GM21447 (cell line): ENCODE results near the gene CAPS.
"Not testable (repeated sequence)": the region's sequence is repeated elsewhere in the genome, so short reads cannot be mapped to it uniquely, and the experiment has no call there.

Experiments used
- ATAC-seq: cut with Tn5 transposase; IDR thresholded peaks from one replicate; pipeline ENCODE4 v1.9.1; 2021; ENCODE audit not compliant: unreplicated experiment

The CAPS gene

GRCh38 chr19:5953680-5954213, 39.7 kb downstream of the CAPS start:
- no peak for ATAC-seq

DNA sequence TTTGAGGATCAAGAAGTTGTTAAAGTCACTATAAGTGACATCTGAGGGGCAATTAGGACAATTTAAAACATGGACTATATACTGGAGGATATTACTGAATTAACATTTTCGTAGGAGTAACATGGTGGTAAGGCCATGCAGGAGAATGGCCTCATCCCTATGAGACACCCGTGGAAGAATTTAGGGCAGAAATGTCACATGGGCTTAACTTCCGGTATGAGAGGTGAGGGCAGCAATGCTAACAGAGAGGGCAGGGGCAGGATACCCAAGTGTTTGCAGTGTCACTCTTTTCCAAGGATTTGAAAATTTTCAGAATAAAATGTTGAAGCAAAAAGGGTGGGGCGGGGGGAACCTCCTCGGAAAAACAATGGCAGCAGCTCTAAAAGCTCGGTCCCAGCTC, 40.2 kb downstream of the CAPS start:
- ATAC-seq: no peak

DNA sequence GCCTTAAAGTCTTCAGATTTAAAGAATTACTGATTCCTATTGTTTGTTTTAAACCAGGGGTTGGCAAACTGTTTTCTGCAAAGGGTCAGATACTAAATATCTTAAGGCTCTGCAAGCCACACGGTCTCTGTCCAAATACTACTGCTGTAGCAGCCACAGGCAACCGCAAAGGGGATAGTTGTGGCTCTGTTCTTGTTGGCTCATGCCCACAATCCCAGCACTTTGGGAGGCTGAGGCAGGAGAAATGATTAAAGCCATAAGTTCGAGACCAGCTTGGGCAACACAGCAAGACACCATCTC, 41.5 kb downstream of the CAPS start:
- no peak for ATAC-seq

- ATAC-seq: no peak
Observed at GRCh38 chr19:5956323-5956722, 42.3 kb downstream of the CAPS start.

GRCh38 chr19:5956728-5957127, 42.7 kb downstream of the CAPS start:
- no peak for ATAC-seq

- ATAC-seq: no peak
Observed at GRCh38 chr19:5957170-5957569, 43.1 kb downstream of the CAPS start.

GRCh38 chr19:5958074-5958850, 44.2 kb downstream of the CAPS start:
- ATAC-seq: no peak

DNA sequence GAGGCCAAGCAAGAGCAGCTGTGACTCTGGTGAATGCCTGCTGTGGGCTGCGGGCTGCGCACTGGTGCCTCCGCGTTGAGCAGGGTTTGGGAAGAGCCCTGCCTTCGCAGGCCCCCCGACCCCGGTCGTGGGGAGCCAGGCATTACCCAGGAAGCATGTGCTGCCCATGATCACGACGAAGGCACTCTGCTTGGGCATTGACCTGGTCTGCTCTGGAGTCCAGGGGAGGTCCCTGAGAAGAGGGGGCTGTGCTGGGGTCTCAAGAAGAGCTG, 44.7 kb downstream of the CAPS start:
- no peak for ATAC-seq

GRCh38 chr19:5959260-5960004, 45.4 kb downstream of the CAPS start:
- ATAC-seq: no peak

DNA sequence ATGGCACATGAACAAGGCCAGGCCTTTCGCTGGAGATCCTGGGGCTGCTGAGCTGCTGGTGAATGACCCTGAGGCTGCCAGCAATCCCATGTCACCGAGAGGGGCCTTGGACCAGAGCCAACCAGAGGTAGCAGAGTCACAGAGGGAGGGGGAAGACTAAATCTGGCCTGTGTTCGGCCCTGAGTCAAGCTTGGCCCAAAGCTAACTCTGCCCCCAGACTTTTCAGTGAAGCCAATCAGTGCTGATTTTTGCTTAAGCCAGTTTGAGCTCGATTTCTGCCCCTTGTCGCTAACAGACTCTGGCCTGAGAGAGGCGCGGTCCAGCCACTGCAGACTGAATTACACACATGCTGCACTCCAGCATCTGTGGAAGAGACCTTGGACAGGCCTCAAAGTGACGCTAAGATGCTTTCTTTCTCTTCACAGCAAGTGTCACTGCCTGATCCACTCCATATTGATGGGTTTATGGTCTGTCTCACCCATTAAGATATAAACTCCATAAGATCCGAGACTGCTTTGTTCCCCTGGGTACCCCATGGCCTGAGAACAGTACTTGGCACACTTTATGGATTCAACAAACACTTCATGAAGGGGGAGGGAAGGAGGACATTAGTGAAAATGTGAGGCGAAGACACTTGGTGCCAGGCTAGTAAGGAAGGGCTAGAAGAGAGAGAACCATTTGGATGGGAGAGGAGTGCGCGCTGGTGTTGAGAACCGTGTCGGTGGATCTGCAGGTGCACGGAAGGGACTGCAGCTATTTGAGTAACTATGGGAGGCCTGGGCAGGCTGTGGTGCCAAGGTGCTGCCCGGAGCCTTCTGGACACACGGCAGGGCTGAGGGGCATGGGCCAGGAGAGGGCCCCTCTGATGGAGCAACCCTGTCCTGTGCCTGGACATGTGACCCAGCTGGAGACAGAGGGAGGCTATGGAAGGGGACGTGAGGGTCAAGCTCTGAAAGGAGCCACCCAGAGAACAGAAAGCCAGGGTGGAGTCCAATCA, 46.2 kb downstream of the CAPS start:
- no peak for ATAC-seq

- ATAC-seq: peak; percentile 12
Observed at GRCh38 chr19:5961641-5961968, 47.6 kb downstream of the CAPS start.

DNA sequence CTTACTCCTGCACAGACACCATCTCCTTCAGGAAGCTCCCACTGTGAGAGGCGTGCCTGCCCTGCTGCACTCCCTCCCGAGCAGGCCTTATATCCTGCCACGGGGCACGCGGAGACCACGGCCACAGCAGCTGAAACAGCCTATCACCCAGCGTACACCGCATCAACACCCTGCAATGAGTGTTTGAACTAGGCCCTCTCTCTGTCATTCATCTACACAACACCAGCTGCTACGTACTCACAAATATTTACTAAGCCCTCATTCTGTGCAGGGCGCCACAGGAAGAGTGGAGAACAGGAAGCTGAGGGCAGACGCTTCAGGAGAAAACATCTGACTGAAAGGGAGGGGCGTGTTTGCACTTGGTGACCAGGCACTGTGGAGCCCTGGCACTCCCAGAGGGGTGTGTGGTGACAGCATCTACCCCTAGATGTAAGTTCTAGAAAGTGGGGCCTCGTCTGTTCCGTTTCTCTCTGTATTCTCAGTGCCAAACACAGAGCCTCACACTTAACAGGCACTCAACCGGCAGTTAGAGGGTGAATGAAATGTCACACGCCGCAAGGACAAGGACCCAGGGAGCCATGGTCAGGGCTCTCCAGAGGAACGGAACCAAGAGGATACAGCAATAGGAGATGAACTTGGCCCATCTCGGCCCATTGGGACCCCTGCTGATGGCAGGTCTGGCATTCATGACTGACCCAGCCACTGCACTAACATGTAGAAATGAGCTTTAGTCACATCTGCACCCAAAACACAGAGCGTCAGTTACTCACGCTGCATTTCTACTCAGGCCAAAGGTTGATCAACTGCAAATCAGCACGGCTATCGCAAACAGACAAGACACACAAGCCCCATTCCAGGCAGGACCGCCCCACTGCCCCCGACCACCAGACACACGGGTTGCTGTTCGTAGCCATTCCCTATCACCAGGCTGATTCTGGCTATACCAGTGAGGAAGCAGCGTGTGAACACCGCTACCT, 48.2 kb downstream of the CAPS start:
- ATAC-seq: peak; percentile 56

DNA sequence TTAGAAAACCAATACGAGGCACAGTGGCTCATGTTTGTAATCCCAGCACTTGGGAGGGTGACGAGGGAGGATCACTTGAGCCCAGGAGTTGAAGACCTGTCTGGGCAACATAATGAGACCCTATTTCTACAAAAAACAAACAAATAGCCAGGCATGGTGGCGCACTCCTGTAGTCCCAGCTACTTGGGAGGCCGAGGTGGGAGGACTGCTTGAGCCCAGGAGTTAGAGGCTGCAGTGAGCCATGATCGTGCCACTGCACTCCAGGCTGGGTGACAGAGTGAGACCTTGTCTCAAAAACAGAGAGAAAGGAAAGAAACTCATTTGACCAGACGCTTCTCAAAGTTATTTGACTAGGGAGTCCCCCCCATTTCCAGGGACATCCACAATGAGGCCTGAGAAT, 49.2 kb downstream of the CAPS start:
- not testable (repeated sequence) for ATAC-seq

DNA sequence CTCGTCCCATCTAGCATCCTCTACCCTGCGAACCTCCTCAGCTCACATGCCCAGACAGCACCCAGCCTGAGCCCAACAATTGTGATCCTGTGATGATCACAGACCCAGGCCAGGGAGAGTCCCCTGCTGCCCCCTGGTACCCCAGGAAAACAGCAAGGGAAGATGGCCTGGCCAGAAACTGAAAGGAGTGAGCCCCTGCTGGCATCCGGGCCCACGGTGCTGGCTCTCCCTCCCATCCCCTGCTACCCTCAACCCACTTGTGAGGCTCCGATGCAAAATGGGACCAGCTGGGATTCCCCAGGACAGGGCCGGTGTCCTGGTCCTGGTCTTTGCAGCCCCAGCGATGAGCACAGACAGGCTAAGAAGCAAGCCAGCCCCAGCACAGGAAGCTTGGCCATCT, 49.8 kb downstream of the CAPS start:
- no peak for ATAC-seq

DNA sequence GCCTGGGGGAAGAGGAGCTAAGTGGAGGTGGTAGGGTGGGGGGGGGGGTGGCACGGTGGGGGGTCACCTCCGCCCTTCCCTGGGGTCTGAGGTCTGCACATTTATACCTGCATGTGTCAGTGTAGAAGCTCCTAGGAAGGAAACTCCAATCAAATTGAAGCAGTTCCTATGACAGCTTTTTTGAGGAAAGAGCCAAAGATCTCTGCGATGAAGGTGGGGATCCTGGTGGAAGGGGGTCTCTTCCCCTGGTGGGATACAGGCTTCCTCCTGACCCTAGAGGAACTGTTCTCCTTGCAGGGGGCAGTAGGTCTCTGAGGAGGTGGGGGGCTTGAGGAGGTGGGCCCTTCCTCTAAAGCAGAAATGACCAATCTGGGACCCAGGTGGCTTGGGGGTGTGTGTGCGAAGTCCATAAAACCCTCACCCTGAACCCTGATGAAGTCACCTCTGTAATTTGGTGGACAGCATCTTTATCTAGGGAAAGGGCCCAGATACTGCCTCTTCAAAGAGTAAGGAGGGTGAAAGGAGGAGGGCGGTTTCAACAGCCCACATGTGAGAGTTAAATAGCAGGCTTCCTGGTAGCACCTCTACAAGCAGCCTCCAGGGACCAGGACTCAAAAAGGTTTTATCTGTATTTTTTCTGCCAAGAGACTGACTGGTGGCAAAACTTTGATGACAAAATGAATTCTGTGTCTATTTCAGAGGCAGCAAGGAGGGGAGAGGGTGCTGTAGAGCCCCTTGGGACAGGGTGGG, 50.9 kb downstream of the CAPS start:
- no peak for ATAC-seq
